GM21528 (cell line): Measurements from ENCODE around the gene AEBP1.

Source experiments
- ATAC-seq: cut with Tn5 transposase; IDR thresholded peaks from one replicate; pipeline ENCODE4 v1.9.1; 2021; ENCODE audit warnings: mild to moderate bottlenecking, moderate library complexity; ENCODE audit not compliant: unreplicated experiment, low FRiP score

The AEBP1 gene

DNA sequence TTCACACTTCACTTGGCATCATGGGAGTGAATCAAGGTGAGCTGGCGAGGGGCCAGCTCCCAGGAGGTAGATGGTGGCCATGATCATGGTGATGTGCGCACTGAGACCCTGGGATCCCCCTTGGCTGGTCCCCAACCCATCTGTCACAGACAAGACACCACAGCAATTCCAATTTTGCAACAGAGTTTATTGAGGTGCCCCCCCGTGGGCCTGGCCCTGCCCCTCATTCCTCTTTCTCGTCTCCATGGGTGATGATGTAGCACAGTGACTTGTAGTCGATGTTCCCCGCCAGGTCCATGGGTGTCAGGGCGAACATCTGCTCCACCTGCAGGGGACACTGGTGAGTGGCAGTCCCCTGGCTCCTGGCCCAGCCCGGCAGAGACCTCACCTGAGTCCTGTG, 34.6 kb downstream of the AEBP1 start:
- ATAC-seq, result no peak

DNA sequence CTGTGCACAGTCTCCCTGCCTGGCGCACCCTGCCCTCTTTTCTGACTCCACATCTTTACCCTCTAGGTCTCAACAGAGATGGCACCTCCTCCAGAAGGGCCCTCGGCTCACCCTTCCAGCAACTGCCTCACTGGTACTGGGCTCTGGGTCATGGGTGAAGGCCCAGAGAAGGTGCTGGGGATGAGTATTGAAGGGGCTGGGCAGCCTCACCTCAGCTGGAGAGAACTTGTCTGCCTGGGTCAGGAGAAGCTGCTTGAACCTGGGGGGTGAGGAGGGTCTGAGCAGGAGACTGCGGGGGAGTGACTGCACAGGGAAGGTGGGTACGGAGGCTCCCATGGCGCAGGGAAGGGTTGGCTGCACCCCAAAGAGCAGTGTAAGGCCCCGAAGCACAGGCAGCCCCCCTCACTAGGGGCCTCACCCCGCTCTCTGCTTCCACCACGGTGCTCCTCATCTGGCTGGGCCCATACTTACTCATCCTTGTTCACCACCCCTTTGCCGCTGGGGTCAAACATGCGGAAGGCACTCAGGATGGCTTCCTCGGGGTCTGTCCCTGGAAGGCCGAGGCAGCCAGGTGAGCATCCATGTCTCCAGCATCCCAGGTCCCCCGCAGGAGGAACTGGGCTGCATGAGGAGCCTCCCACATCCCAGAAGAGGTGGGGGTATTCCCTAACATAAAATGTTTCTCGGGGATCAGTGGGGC, 35.3 kb downstream of the AEBP1 start:
- no peak for ATAC-seq

DNA sequence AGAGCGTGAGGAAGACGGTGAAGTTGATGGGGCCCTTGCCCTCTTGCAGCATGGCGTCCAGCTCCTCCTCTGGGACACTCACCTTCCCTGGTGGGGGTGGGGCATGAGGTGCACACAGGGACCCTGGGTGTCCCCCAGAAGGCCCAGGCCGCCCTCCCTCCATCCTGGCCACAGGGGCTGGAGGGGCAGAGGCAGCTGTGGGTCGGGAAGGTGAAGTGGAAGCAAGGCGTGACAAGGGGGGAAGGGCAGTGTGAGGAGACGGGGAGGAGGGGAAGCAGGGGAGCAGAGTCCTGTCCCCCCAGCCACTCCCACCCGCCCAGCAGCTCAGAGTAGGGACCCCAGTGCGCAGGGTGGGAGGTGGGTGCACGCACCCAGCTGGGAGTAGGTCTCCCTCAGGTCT, 36.2 kb downstream of the AEBP1 start:
- ATAC-seq, result no peak

DNA sequence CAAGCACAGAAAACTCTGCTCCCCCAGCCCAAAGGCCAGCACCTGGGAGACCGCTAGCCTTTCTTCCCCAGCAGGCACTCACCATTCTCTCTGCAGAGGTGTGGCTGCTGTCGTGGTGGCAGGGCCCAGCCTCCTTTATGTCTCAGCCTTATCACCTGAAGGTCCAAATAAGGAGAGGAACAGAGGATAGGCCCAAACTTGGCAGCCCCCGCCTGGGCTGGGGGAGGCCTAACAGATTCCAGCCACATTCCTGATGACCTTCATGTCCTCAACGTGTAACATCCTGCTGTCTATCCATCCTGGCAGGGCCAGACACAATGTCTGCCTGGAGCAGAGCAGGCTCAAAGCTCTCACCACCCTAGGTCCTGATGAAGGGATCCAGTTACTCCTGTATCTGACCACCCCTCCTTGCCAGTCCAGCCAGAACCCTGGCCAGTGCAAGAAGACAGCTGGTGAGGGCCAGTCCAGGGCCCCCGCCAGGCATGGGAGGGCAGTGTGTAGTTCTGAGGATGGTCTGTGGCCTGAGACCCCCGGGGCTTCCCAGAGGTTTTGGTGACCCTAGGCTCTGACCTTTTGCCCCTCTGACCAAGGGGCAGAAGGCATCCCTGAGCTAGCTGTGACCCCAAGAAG, 37.2 kb downstream of the AEBP1 start, which contains the start of gene MYL7:
Gene MYL7, minus strand, starts transcription at position 112 of the 630 bp plus-strand sequence. Its CDS starts 27 bp downstream, at position 85.
- ATAC-seq, result no peak

DNA sequence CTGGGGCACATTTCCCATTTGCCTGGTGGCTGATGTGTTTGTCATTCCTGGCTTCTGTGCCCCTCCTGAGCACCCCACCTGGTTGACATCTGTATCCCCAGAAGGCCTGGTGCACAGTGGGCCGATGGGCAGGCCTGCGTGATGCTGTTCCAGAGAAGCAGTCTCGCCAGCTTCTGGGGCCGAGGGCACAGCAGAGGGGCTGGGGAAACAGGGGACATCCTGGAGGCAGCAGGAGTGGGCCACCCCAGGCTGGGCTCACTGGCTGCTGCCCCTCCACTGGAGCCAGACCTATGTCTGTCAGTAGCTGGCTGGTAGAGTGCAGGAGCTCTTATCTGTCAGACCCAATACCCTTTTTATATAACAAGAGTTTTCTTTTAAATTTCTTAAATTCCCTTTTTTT, 37.9 kb downstream of the AEBP1 start:
- ATAC-seq, result no peak

DNA sequence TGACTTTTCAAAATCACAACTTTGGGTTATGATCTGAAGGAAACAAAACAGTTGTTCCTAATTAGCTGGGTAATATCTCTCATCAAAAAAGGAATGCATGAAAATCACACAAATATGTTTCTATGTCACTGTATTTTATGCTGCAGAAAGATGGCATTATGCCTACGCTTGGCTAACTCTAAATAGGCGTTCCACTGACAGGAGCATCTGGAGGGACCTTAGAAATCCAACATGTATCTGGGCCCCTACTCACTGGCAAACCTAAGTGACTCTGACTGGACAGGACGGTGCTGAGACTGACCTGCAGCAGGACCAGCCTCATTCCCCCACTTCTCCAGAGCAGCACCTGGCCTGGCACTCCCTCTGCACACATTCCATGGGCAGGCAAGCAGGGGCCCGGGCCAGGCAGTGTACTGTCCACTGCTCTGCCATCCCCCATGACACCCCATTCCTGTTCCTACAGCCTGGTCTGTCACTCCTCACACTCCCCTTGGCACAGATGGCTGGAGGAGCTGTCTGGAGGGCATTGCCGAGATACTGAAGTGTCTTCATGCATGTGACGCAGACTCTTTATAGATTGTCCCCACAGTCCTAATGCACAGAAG, 39.6 kb downstream of the AEBP1 start:
- no peak for ATAC-seq

DNA sequence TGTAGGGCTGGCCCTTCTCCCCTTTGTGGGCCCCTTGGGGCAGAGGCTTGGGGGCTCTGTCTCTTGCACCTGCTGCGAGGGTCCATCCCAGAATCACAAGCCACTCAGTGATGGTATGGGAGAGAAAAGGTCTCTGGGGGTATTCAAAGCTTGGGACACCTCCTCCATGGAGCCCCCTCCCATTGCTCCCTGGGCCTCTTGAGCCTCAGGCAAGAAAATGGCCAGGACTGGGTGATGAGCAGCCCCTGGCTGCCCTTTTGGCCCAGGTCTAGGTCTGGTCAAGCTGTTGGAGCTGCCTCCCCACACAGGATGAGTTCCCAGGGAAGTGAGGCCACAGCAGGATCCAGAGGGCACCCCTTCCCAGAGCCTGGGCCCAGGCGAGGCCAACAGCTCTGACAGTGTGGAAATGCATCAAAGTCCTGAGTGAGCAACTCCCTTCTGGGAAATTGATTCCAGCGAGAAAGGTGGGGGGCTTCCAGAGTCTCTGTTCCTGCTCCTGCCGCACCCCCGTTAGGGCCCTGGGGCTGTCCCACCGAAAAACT, 40.4 kb downstream of the AEBP1 start:
- ATAC-seq, result no peak

DNA sequence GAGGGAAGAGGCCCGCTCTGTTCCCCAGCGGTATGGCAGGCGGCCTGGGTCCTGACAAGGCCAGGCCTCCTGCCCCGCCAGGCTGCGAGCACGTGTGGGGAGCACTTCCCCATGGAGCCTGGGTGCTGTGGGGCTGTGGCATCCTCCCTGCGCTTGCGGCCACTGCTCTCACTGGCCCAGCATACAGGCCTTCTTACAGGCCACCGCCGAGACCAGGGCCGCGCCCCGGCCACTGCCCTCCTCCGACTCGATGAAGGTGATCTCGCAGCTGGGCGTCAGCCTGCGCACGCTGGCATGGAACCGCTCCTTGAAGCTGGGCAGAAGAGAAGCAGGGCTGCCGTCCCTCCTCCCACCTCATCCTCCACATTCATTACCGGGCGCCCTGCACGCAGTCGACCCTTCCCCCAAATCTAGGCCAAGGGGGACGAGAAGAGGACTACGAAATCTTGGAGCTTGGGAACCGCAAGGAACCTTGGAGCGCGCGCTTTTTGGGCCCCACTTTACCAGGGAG, 40.9 kb downstream of the AEBP1 start:
- ATAC-seq, result no peak

DNA sequence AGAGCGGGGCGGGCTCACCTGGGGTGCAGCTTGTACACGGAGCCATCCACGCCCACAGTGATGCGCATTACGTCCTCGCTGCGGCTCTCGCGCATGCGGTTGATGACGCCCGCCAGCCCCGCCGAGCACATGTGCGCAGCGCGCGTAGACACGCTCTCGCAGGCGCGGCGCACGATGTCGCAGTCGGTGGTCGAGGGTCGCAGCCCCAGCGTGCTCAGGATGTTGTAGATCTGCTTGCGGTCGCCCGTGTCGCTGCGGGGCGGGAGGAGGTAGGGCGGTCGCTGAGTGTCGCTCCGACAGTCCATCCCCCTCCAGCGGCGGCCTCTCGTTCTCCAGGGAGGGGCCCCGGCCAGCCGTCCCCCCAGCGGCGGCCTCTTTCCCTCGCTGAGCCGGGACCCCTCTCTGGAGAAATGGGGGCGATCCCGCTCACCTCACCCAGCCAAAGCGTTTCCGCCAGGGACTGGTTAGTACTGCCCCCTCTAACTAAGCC, 41.4 kb downstream of the AEBP1 start:
- ATAC-seq, result no peak

DNA sequence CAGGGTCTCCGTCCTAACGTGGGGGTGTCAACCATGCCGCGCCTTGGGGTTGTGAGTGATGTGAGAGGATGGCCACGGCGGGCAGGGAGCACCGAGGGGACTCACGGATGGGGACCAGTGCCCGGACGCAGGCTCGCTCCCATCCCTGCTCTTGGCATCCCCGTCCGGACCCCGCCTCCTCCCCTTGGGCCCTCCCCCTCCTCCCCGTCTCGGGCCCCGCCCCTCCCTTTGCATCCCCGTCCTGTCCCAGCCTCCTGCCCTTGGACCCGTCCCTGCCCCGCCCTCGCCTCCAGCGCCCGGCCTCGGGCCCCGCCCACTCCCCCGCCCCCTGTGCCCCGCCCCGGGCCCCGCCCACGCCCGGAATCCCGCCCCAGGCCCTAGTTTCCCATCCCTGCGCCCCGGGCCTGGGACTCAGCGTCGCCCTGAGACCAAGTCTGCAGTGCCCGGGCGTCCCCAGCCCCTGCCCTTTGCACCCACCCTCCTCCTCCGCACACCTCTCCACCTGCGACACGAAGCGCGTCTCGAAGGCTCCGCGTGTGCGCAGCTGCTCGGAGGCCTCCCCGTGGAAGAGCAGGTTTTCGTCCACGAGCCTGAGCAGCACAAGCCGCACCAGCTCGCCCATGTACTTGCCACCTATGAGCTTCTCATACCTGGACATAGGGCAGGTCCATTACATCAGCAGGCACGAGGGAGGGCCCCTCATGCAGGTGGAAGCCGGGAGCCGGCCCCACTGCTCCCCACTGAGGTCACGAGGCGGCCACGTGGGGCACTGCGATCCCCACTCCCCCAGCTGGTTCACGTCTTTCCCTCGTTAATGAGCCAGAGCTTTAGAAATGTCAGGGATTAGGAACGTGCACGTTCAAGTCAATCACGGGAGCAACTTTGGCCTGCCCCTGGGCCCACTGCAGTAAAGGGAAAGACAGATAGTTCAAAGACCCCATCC, 42.1 kb downstream of the AEBP1 start:
- ATAC-seq, result no peak

DNA sequence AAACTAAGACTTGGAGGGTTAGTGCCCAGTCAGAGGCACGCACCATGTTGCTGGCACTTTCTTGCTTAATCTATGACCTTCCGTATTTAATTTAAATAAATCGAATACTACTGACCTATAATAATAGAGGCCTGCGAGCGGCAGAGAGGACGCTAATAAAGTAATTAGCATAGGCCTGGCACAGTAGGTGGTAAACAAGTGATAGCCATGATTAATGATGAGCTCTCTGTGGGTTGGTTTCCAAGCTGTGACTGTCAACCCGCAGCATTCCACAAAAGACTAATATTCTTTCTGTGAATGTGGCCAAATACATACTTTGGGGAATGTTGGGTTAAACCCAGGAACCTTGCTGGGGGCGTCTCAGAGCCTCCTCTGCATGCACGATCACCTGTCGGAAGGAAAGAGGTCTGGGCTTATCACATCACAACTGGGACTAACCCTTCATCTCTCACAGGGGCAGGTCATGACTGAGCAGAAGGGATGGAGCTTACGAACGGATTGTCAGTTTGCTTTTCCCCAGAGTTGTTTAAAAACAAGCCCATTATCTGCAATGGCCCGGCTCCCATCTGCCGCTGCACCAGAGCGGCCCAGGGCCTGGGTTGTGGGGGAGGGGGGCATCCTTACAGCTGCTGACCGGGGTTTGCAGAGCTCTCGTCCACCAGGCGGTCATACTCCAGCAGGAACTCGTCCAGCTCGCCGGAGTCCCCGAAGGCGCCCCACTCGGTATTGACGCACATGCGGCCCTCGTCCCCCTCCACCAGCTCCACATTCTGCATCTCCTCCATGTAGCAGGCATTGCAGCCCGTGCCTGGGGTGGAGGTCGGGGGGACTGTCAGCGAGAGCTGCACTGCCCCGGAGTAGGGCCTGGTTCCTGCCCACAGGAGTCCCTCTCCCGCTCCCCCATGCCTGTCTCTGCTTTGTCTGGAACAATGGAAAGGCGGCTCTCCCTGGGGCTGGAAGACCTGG, 43.2 kb downstream of the AEBP1 start:
- no peak for ATAC-seq

DNA sequence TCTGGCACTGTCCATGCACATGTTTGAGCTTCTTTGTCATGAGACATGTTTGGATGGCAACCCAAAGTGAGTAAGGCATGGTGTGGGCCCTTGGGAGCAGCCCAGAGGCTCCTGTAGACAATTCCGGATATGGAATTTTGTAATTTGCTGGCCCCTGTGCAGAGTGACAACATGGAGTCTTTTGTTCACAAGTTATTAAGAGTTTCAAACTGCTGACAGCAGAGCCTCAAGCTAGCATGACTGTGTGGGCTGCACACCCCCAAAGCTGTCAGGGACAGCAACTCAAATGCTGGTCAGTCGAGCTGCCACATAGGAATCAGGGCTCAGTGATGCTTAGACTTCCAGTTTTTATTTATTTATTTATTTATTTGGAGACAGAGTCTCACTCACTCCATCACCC, 44.0 kb downstream of the AEBP1 start:
- ATAC-seq, result no peak

DNA sequence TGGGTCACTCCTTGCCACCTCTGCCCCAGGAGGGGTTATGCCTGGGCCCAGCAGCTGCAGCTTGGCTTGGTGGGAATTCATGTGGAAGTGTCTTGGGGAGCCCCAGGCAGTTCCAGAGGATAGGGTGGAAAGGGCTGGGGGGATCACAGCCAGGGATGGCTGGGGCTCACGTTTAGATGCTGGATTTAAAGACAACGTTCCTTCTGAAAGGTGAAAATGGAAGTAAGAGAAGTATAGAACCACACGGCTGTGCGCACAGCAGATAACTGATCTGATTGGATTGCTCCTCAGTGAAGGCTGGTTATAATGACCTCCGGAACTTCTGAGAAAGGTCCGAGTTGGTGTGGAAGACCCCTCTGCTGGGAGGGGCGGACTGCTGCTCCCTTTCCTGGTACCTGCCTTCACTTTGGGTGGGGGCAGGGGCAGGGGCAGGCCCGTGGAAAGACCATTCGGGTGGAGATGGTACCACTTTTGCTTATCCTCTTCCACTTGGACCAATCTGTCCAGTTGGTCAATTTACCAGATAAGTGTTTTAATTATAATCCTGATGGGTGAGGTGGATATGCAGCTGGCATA, 44.9 kb downstream of the AEBP1 start:
- ATAC-seq, result no peak

DNA sequence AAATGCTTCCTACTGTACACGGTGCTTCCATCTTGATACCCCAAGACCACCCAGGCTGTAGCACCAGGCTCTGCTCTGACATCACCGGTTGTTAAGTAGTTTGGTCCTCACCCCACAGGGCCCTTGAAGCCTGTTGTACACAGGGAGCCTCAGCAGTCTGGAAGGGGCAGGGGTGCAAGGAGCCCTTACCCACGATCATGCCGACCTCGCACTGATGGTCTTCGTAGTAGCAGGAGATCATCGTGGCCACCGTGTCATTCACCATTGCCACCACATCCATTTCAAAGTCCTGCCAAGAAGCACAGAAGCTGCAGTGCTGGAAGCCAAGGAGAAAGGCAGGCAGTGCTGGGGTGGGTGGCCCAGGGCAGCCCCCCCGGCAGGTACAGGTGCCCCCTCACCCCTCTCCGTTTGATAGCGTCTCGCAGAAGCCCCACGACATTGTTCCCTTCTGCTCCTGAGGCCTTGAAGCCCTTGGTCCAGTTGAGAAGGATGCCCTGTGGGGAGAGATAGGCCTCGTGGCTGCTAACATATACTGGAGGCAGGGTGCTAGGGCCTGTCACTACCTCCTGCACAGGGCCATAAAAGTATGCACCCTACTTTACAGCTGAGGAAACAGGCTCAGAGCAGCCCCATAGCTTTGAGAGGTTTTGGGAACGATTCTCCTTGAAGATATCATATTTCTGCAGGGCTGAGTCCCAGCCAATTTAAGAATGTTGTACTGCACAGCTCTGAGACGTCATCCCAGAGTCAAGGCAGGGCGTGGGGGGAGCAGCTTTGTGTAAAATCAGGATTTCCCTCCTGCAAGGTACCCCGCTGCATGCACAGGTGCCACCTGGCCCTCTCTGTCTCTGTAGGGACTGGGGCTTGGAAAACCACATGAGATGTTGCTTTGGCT, 45.7 kb downstream of the AEBP1 start:
- no peak for ATAC-seq

DNA sequence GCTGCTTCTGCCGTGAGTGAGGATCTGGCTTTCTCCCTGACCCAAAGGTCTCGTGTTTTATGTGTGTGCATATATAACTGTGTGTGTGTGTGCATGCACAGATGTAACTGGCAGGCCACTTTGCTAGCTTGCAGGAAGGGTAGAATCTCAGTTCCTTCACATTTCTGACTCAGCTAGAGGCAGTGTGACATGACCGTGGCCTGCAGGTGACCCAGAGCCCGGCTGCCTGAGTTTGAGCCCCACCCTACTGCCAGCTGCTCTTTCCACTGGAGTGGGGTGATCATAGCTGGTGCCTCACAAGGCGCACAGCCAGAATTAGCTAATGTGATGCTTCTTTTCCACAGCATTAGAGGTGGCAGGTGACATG, 46.3 kb downstream of the AEBP1 start:
- ATAC-seq, result no peak

DNA sequence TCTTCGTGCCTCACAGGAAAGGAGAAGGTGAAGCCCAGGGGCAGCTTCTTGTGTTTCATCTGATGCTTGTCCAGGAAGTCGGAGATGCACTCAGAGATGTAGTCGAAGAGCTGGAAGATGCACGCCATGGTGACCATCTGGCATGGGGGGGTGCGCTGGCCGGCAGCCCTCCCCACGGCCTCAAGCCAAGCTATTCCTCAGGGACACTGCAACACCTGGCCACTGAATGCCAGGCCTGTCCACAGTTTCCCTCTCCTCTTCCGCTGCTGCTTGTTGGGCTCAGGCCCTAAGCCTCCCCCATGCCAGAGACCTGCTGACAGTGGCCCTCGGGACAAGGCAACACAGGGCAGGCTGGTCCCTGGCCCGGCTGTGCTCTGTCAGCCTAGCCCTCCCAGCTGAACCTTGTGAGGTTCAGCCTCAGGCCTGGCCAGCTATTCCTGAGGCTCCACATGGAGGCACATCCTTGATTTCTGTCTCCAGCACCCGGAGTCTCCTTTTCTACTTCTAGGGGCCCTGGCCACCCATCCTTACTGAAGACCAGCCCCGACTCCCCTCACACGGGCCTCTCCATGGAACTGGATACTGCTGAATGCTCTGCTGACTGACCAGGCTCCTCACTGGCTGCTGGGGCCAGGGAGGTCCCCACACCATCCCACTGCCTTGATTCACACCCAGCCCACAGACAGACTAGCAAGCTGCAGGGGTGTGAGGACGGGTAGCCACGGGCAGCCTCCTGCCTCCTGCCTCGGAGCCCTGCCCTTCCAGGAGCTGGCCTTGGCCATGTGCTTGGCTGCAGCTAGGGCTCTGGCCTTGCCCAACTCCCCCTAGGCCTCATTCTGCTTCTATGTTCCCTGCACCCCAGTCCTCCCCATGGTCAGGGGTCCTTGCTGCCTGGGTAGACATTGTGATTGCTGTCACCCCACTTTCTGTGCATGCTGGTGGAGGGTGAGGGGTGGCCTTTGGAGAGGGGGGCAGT, 47.1 kb downstream of the AEBP1 start:
- ATAC-seq, result no peak

DNA sequence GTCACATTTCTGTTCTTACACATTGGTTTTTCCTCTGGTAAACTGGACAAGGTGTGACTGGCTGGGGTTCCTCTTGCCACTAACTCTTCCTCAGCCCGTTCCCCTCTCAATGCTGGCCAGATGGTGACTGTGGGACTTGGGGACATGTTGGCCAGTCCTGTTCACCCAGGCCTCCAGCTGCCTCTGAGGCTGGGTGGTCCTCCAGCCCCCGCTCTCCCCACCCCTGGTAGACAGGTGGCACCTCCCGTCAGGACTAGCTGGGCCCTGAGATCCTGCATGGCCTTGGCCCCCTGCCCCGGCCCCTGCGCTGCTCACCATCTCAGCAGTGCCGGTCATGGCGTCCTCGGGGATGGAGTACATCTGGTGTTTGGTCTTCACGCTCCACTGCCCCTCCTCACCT, 47.8 kb downstream of the AEBP1 start:
- no peak for ATAC-seq
